T-cell (primary cell): ENCODE results near the gene EEA1. TPM values are rescaled to one million over a fixed set of nuclear protein-coding genes. Genes with fewer than 3 reads are reported as not detected.

Experiments used
- ATAC-seq, 4 experiments: fragments of 200-7000 bp in 3 of 4; fragments of 150-1000 bp in 1 of 4; cut with Tn5 transposase; replicated peaks in 1 of 4; 1 replicate in 3 of 4; 2 replicates in 1 of 4; pipeline ENCODE4 v1.10.0; 2021; ENCODE audit warnings: moderate library complexity in 3 of 4, mild to moderate bottlenecking in 2 of 4, moderate number of reproducible peaks in 1 of 4
- CTCF ChIA-PET, 2 donors: fragments of 300-600 bp; sonication (Branson Sonifier 250); formaldehyde crosslinking; loops; one replicate each; lab custom pipeline; 2022; ENCODE audit warnings: antibody characterized with exemption in 2 of 2; lab: Charles Lee
- POLR2A ChIA-PET, 2 donors: fragments of 300-600 bp; sonication (Branson Sonifier 250); formaldehyde crosslinking; loops; one replicate each; lab custom pipeline; 2022; ENCODE audit warnings: antibody characterized with exemption in 2 of 2; lab: Charles Lee
- DNase-seq, 35 experiments: peaks; one replicate each; pipeline versions ENCODE4 v3.0.0 to v3.0.0-alpha.2; 2013 to 2023
- H3K27ac ChIP-seq: one replicate; pipeline ENCODE4 v1.5.1; 2013; ENCODE audit warnings: low read length
- H3K27me3 ChIP-seq, 2 experiments: replicated peaks in 1 of 2; 1 replicate in 1 of 2; 2 replicates in 1 of 2; pipeline versions ENCODE4 v1.6.1 to v1.7.0; 2013; ENCODE audit warnings: low read length in 1 of 2, mixed read lengths in 1 of 2; ENCODE audit not compliant: control insufficient read depth in 2 of 2, insufficient read depth in 2 of 2; ENCODE audit errors: extremely low read depth in 1 of 2
- H3K36me3 ChIP-seq, 2 donors: 1 replicate in 1 of 2; 2 replicates in 1 of 2; pipeline versions ENCODE4 v1.6.1 to v1.7.0; 2013; ENCODE audit warnings: low read length in 1 of 2; ENCODE audit not compliant: control insufficient read depth in 2 of 2, insufficient read depth in 1 of 2; ENCODE audit errors: extremely low read depth in 1 of 2
- H3K4me1 ChIP-seq, 2 experiments: 1 replicate in 1 of 2; 2 replicates in 1 of 2; pipeline versions ENCODE4 v1.6.1 to v1.7.0; 2013; ENCODE audit warnings: low read length in 2 of 2, mixed read lengths in 1 of 2; ENCODE audit not compliant: insufficient read depth in 2 of 2, control insufficient read depth in 1 of 2; ENCODE audit errors: extremely low read depth in 1 of 2
- H3K4me3 ChIP-seq, 2 donors: 1 replicate in 1 of 2; 2 replicates in 1 of 2; pipeline versions ENCODE4 v1.5.1 to v1.7.0; 2013; ENCODE audit warnings: mild to moderate bottlenecking in 2 of 2, low read length in 1 of 2, moderate library complexity in 1 of 2; ENCODE audit not compliant: control insufficient read depth in 1 of 2; ENCODE audit errors: extremely low read depth in 1 of 2
- H3K9me3 ChIP-seq: 2 replicates; pipeline ENCODE4 v1.7.0; 2013
- H3K27ac Mint-ChIP-seq, 2 donors: one replicate each; pipeline ENCODE4 v1.8.0; 2020 to 2021; ENCODE audit warnings: mild to moderate bottlenecking in 2 of 2, mixed read lengths in 2 of 2
- H3K27me3 Mint-ChIP-seq, 2 donors: one replicate each; pipeline ENCODE4 v1.8.0; 2021 to 2022; ENCODE audit warnings: mixed read lengths in 2 of 2
- H3K36me3 Mint-ChIP-seq: one replicate; pipeline ENCODE4 v1.8.0; 2021; ENCODE audit warnings: mixed read lengths
- H3K4me1 Mint-ChIP-seq, 3 donors: one replicate each; pipeline ENCODE4 v1.8.0; 2020 to 2022; ENCODE audit warnings: mixed read lengths in 3 of 3, mild to moderate bottlenecking in 1 of 3
- H3K4me3 Mint-ChIP-seq, 3 donors: one replicate each; pipeline ENCODE4 v1.8.0; 2020 to 2022; ENCODE audit warnings: mild to moderate bottlenecking in 3 of 3, mixed read lengths in 3 of 3, moderate library complexity in 3 of 3
- H3K9me3 Mint-ChIP-seq, 3 donors: one replicate each; pipeline ENCODE4 v1.8.0; 2020 to 2022; ENCODE audit warnings: mixed read lengths in 3 of 3
- WGBS: methylation state at CpG from one replicate; pipeline ENCODE4 v1.1.5; 2013; ENCODE audit warnings: missing lambda C conversion rate; ENCODE audit not compliant: insufficient coverage; 5-methylcytosine and 5-hydroxymethylcytosine counted together
- total RNA-seq, 35 experiments: library from RNA in 6 of 35; stranded (reverse) in 6 of 35; fragments of 120-200 nt in 1 of 35; gene quantifications; one replicate each; pipeline versions ENCODE4 v1.2.1 to v1.2.4 and lab custom pipeline; 2013 to 2026

The EEA1 gene
- total RNA-seq, 5 donors from 2014 or later (not counting 1 experiment from before 2014, with no cell fraction given): 21.4 to 29.5 (median 23.5) TPM

- Mint-ChIP-seq H3K36me3 (peaks cover 36% of the 10 kb centered on the region), H3K27me3 (no peaks in the 10 kb centered on the region), H3K4me1 (no peaks in the 10 kb centered on the region), H3K9me3 (no peaks in the 10 kb centered on the region), H3K27ac (no peak overlapping the region), H3K4me3 (no peak overlapping the region)
- Histone ChIP-seq H3K9me3 (no peaks in the 10 kb centered on the region), H3K4me1 (no peaks in the 10 kb centered on the region), H3K36me3 (peaks cover 0 to 4% of the 10 kb centered on the region in 2 donors), H3K27ac (no peak overlapping the region), H3K4me3 (no peak overlapping the region), H3K27me3 (no peaks in the 10 kb centered on the region)
- no peak for ATAC-seq
- CTCF ChIA-PET: no interaction called here
- WGBS: 100% methylated on average over 1 of the region's 3 CpGs
- POLR2A ChIA-PET: no interaction called here
- DNase-seq: no peak
These were observed 83.8 kb downstream of the EEA1 start for GRCh38 chr12:92845329-92845728.

GRCh38 chr12:92844151-92844763 lies 84.8 kb downstream of the EEA1 start:
- H3K4me3 Mint-ChIP-seq: no peak overlapping the region
- Histone ChIP-seq H3K27ac (no peak overlapping the region), H3K4me1 (no peaks in the 10 kb centered on the region), H3K9me3 (no peaks in the 10 kb centered on the region), H3K27me3 (no peaks in the 10 kb centered on the region), H3K36me3 (no peaks in the 10 kb centered on the region), H3K4me3 (no peak overlapping the region)
- no CpG with 5 or more reads among the region's 1 CpG for WGBS
- ChIA-PET CTCF (interaction anchor here in 1 of 2 donors (0.6 kb wide), 1 partner anchor 660 kb away, joined by 3 read pairs; no protein-coding TSS in a partner anchor), POLR2A (no interaction called here)
- no peaks in the 10 kb centered on the region for H3K4me1 Mint-ChIP-seq
- H3K27me3 Mint-ChIP-seq: no peaks in the 10 kb centered on the region
- H3K27ac Mint-ChIP-seq: no peak overlapping the region
- ATAC-seq (no peak), DNase-seq (no peak)
- H3K36me3 Mint-ChIP-seq: peaks cover 33% of the 10 kb centered on the region
- H3K9me3 Mint-ChIP-seq: no peaks in the 10 kb centered on the region

GRCh38 chr12:92829686-92830282 lies 99.3 kb downstream of the EEA1 start:
- H3K9me3 Mint-ChIP-seq: no peaks in the 10 kb centered on the region
- peaks cover 0 to 14% of the 10 kb centered on the region in 2 donors for H3K36me3 ChIP-seq
- no peak overlapping the region for H3K4me3 ChIP-seq
- no peaks in the 10 kb centered on the region for H3K9me3 ChIP-seq
- no peak overlapping the region for H3K27ac ChIP-seq
- no peak overlapping the region for H3K4me3 Mint-ChIP-seq
- ATAC-seq (no peak), DNase-seq (no peak)
- POLR2A ChIA-PET: interaction anchor here (0.7 kb wide), 2 partner anchors 9 to 767 kb away, joined by 4 to 6 read pairs; no protein-coding TSS in a partner anchor
- CTCF ChIA-PET: interaction anchor here (0.6 to 0.7 kb wide), 4 partner anchors 21 to 1639 kb away, joined by 3 to 10 read pairs (median 3); partner anchors contain the start of gene EEA1 (in 1 of the 2)
- H3K4me1 ChIP-seq: no peaks in the 10 kb centered on the region
- peaks cover 18% of the 10 kb centered on the region for H3K36me3 Mint-ChIP-seq
- H3K27me3 Mint-ChIP-seq: no peaks in the 10 kb centered on the region
- H3K27ac Mint-ChIP-seq: no peak overlapping the region
- no peaks in the 10 kb centered on the region for H3K27me3 ChIP-seq
- WGBS: no CpG with 5 or more reads among the region's 7 CpGs
- peaks cover 4 to 17% (median 13%) of the 10 kb centered on the region in 3 donors for H3K4me1 Mint-ChIP-seq

GRCh38 chr12:92828565-92828964 lies 100.5 kb downstream of the EEA1 start:
- Mint-ChIP-seq H3K27ac (no peak overlapping the region), H3K4me3 (no peak overlapping the region), H3K4me1 (peaks cover 4 to 10% (median 8%) of the 10 kb centered on the region in 3 donors), H3K36me3 (peaks cover 18% of the 10 kb centered on the region), H3K9me3 (no peaks in the 10 kb centered on the region), H3K27me3 (no peaks in the 10 kb centered on the region)
- WGBS: 100% methylated on average over 2 of the region's 4 CpGs
- ChIA-PET CTCF (no interaction called here), POLR2A (no interaction called here)
- DNase-seq (no peak), ATAC-seq (no peak)
- Histone ChIP-seq H3K27ac (no peak overlapping the region), H3K36me3 (peaks cover 0 to 19% of the 10 kb centered on the region in 2 donors), H3K9me3 (no peaks in the 10 kb centered on the region), H3K27me3 (no peaks in the 10 kb centered on the region), H3K4me3 (no peak overlapping the region), H3K4me1 (no peaks in the 10 kb centered on the region)

GRCh38 chr12:92827836-92828431 lies 101.2 kb downstream of the EEA1 start:
- Histone ChIP-seq H3K4me1 (no peaks in the 10 kb centered on the region), H3K4me3 (no peak overlapping the region), H3K27ac (no peak overlapping the region), H3K36me3 (peaks cover 0 to 19% of the 10 kb centered on the region in 2 donors), H3K9me3 (no peaks in the 10 kb centered on the region), H3K27me3 (no peaks in the 10 kb centered on the region)
- Mint-ChIP-seq H3K4me3 (no peak overlapping the region), H3K9me3 (no peaks in the 10 kb centered on the region), H3K4me1 (peaks cover 4 to 7% (median 4%) of the 10 kb centered on the region in 3 donors), H3K27me3 (no peaks in the 10 kb centered on the region), H3K36me3 (peaks cover 16% of the 10 kb centered on the region), H3K27ac (no peak overlapping the region)
- WGBS: no CpG with 5 or more reads among the region's 4 CpGs
- ChIA-PET CTCF (interaction anchor here (0.8 to 1.1 kb wide), 4 partner anchors 29 to 570 kb away, joined by 3 to 12 read pairs (median 4); no protein-coding TSS in a partner anchor), POLR2A (no interaction called here)
- ATAC-seq (peak in 1 of 4 experiments; percentile 54), DNase-seq (peak in 31 of 35 experiments; percentile 3 to 62 (median 28))

- POLR2A ChIA-PET: no interaction called here
- no peak overlapping the region for H3K4me3 ChIP-seq
- H3K4me3 Mint-ChIP-seq: no peak overlapping the region
These were observed 108.0 kb downstream of the EEA1 start for GRCh38 chr12:92821142-92821541.

More at GRCh38 chr12:92821142-92821541, 108.0 kb downstream of the EEA1 start:
- no peaks in the 10 kb centered on the region for H3K9me3 Mint-ChIP-seq
- 87% methylated on average over 3 of the region's 3 CpGs for WGBS
- no peaks in the 10 kb centered on the region for H3K27me3 Mint-ChIP-seq
- no peak overlapping the region for H3K27ac ChIP-seq
- no peaks in the 10 kb centered on the region for H3K27me3 ChIP-seq
- no peak overlapping the region for H3K27ac Mint-ChIP-seq
- ATAC-seq (no peak), DNase-seq (no peak)
- H3K4me1 Mint-ChIP-seq: no peaks in the 10 kb centered on the region
- H3K36me3 Mint-ChIP-seq: peaks cover 12% of the 10 kb centered on the region
- H3K36me3 ChIP-seq: peaks cover 0 to 22% of the 10 kb centered on the region in 2 donors
- no peaks in the 10 kb centered on the region for H3K4me1 ChIP-seq
- CTCF ChIA-PET: no interaction called here
- H3K9me3 ChIP-seq: no peaks in the 10 kb centered on the region
